ENCODE measurements around the gene LZIC. TPM values are rescaled to one million over a fixed set of nuclear protein-coding genes. Genes with fewer than 3 reads are reported as not detected.

The LZIC gene
- total and polyA plus RNA-seq, 2 of the 13 experiments (the other 11 are each of a cell fraction or from before 2014, with no cell fraction given) = 25.2 to 71.8 TPM

DNA sequence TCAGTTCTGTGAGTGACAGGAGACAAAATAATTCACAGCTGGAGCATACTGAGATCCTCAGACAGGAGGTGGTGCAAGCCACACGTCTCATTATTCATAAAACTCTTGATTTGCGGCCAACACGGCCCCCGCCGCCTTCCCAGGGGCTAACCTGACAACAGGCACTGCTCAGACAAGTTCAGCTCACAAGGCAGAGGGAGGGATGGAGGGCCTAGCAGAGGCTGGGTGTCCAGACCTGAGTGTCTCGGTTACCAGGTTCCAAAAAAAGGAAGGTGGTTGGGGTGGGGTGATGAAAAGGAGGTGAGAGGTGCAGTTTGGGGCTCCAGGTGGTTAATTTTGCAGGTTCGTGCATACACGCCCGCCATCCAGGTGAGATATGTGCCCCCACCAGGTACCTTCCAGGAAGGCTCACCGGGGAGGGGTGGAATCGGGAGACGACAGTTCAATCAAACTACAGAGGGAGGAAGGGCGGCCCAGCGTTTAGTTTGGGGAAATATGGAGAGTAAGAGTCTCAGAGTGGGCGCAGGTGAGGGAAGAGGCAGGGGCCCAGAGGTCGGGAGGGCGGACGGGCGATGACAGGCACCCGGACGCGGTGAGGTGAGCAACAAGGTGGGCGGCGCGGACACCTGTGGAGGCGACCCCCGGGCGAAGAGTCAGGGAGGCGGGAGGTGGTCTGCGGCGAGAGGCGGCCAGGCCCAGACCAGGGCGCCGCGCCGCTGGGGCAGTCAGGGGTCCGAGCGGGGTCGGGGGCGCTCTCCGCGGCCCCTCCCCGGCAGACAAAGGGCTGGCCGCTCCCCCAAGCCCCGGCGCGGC lies 33.8 kb downstream of the LZIC start (continued):
- TF ChIP-seq ZSCAN5A (CRISPR knock-in tag; IDR thresholded peaks at IDR 0.05; ENCODE audit: borderline replicate concordance) = no peak
- no peak for TF ChIP-seq ERF (CRISPR knock-in tag; IDR thresholded peaks at IDR 0.05)
- TF ChIP-seq HDAC6 (IDR thresholded peaks at IDR 0.05; ENCODE audit: low read depth, low read length) = no peak
- TF ChIP-seq, protein P1, sequence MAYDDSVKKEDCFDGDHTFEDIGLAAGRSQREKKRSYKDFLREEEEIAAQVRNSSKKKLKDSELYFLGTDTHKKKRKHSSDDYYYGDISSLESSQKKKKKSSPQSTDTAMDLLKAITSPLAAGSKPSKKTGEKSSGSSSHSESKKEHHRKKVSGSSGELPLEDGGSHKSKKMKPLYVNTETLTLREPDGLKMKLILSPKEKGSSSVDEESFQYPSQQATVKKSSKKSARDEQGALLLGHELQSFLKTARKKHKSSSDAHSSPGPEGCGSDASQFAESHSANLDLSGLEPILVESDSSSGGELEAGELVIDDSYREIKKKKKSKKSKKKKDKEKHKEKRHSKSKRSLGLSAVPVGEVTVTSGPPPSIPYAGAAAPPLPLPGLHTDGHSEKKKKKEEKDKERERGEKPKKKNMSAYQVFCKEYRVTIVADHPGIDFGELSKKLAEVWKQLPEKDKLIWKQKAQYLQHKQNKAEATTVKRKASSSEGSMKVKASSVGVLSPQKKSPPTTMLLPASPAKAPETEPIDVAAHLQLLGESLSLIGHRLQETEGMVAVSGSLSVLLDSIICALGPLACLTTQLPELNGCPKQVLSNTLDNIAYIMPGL (CRISPR knock-in tag; IDR thresholded peaks at IDR 0.05; ENCODE audit: borderline replicate concordance in 1 of 2, low read depth in 1 of 2) = peak in 1 of 2 experiments; percentile 21; a peak in 2 of 4 replicates
- TF ChIP-seq XBP1 (CRISPR knock-in tag; IDR thresholded peaks at IDR 0.05) = no peak
- no peak for TF ChIP-seq ZBTB44 (CRISPR knock-in tag; IDR thresholded peaks at IDR 0.05)
- TF ChIP-seq AHR (CRISPR knock-in tag; IDR thresholded peaks at IDR 0.05) = no peak
- TF ChIP-seq ATRX (CRISPR knock-in tag; IDR thresholded peaks at IDR 0.05; ENCODE audit: borderline replicate concordance) = no peak
- no peak for TF ChIP-seq ZBED4 (CRISPR knock-in tag; IDR thresholded peaks at IDR 0.05; ENCODE audit: borderline replicate concordance)
- peak; percentile 6; the same call in 1 of the 2 replicates for TF ChIP-seq ZFY (CRISPR knock-in tag; IDR thresholded peaks at IDR 0.05)
- 0 out of 2 replicates have a peak, but pooled peaks have one; percentile 29 for TF ChIP-seq MED13 (CRISPR knock-in tag; IDR thresholded peaks at IDR 0.05)
- no peak for TF ChIP-seq EED (CRISPR knock-in tag; IDR thresholded peaks at IDR 0.05)
- no peak for TF ChIP-seq ZNF558 (CRISPR knock-in tag; IDR thresholded peaks at IDR 0.05; ENCODE audit: borderline replicate concordance)
- TF ChIP-seq RBM22 (optimal IDR thresholded peaks at IDR 0.05; ENCODE audit: low read length) = no peak
- TF ChIP-seq ZNF274 (CRISPR knock-in tag; IDR thresholded peaks at IDR 0.05) = peak; percentile 49; the same call in 1 of the 2 replicates
- no peak for TF ChIP-seq HOXA7 (CRISPR knock-in tag; IDR thresholded peaks at IDR 0.05)
- TF ChIP-seq MAFF (IDR thresholded peaks at IDR 0.05; ENCODE audit: low read depth, low read length) = no peak
- TF ChIP-seq ISL2 (CRISPR knock-in tag; IDR thresholded peaks at IDR 0.05) = no peak
